HepG2 (cell line): ENCODE measurements around the gene DAB1. TPM values are rescaled to one million over a fixed set of nuclear protein-coding genes. Genes with fewer than 3 reads are reported as not detected.

ENCODE experiments used
- CC2D1A ChIP-seq: sonication (generic); formaldehyde crosslinking; IDR thresholded peaks from 2 replicates; pipeline ENCODE4 v1.8.1; 2023; ENCODE audit warnings: mild to moderate bottlenecking, missing genetic modification reagents
- DMTF1 ChIP-seq: sonication (generic); formaldehyde crosslinking; IDR thresholded peaks from 2 replicates; pipeline ENCODE4 v1.4.0; 2020; ENCODE audit warnings: mild to moderate bottlenecking, missing genetic modification reagents
- GATAD2A ChIP-seq: IDR thresholded peaks from 2 replicates; pipeline ENCODE4 v1.6.1; 2016
- HNF4G ChIP-seq, 2 experiments: sonication (generic) in 1 of 2; formaldehyde crosslinking in 1 of 2; IDR thresholded peaks; 2 replicates each; pipeline versions ENCODE4 v1.4.0 to v1.6.1; 2011 to 2020; ENCODE audit warnings: borderline replicate concordance in 2 of 2, low read depth in 2 of 2, mild to moderate bottlenecking in 2 of 2, low read length in 1 of 2, missing genetic modification reagents in 1 of 2, moderate library complexity in 1 of 2
- HNRNPUL1 ChIP-seq: fragments of 200-400 bp; formaldehyde crosslinking; IDR thresholded peaks from 2 replicates; pipeline ENCODE4 v1.6.1; 2017; ENCODE audit warnings: low read depth, mild to moderate bottlenecking, low read length, moderate library complexity
- JUND ChIP-seq: sonication (generic); formaldehyde crosslinking; IDR thresholded peaks from 2 replicates; pipeline ENCODE4 v1.8.0; 2022; ENCODE audit warnings: mild to moderate bottlenecking, missing genetic modification reagents
- KAT2B ChIP-seq: fragments of 150-350 bp; IDR thresholded peaks from 2 replicates; pipeline ENCODE4 v1.6.1; 2014; ENCODE audit warnings: low read depth, low read length, borderline replicate concordance
- KMT2B ChIP-seq: IDR thresholded peaks from 2 replicates; pipeline ENCODE4 v1.6.1; 2016; ENCODE audit warnings: missing genetic modification reagents, missing compliant biosample characterization
- MTA3 ChIP-seq: sonication (generic); formaldehyde crosslinking; IDR thresholded peaks from 2 replicates; pipeline ENCODE4 v1.4.0; 2020; ENCODE audit warnings: missing genetic modification reagents
- PHF8 ChIP-seq: sonication (generic); formaldehyde crosslinking; IDR thresholded peaks from 2 replicates; pipeline ENCODE4 v1.5.0; 2020; ENCODE audit warnings: missing genetic modification reagents
- RBFOX2 ChIP-seq: fragments of 200-400 bp; formaldehyde crosslinking; IDR thresholded peaks from 2 replicates; pipeline ENCODE4 v1.6.1; 2017; ENCODE audit warnings: low read depth, mild to moderate bottlenecking, low read length
- SNRNP70 ChIP-seq: fragments of 200-400 bp; formaldehyde crosslinking; IDR thresholded peaks from 2 replicates; pipeline ENCODE4 v1.6.1; 2017; ENCODE audit warnings: mild to moderate bottlenecking, low read depth, low read length, moderate library complexity
- ZBTB7B ChIP-seq: sonication (generic); formaldehyde crosslinking; IDR thresholded peaks from 2 replicates; pipeline ENCODE4 v1.4.0; 2020; ENCODE audit warnings: missing genetic modification reagents
- ZFP41 ChIP-seq: sonication (generic); formaldehyde crosslinking; IDR thresholded peaks from 2 replicates; pipeline ENCODE4 v1.4.0; 2020; ENCODE audit warnings: mild to moderate bottlenecking, missing genetic modification reagents, borderline replicate concordance
- ZMYM3 ChIP-seq: sonication (generic); formaldehyde crosslinking; IDR thresholded peaks from 2 replicates; pipeline ENCODE4 v1.5.1; 2020; ENCODE audit warnings: mild to moderate bottlenecking, missing genetic modification reagents
- ZNF234 ChIP-seq: sonication (generic); formaldehyde crosslinking; conservative IDR thresholded peaks from 2 replicates; pipeline ENCODE4 v1.5.1; 2020; ENCODE audit warnings: mild to moderate bottlenecking, missing genetic modification reagents
- ZNF772 ChIP-seq: sonication (generic); formaldehyde crosslinking; IDR thresholded peaks from 2 replicates; pipeline ENCODE4 v1.5.0; 2020; ENCODE audit warnings: mild to moderate bottlenecking, missing genetic modification reagents
- ZNF839 ChIP-seq: sonication (generic); formaldehyde crosslinking; IDR thresholded peaks from 2 replicates; pipeline ENCODE4 v1.4.0; 2020; ENCODE audit warnings: missing genetic modification reagents, mild to moderate bottlenecking, borderline replicate concordance
- polyA plus RNA-seq, 8 experiments: library from polyadenylated mRNA; depleted of rRNA in 3 of 8; stranded (reverse) in 7 of 8; unstranded in 1 of 8; fragments of >200 nt; fragmentation: Illumina TruSeq in 4 of 8; extraction: Trizol in 4 of 8; gene quantifications; 2 replicates each; pipeline versions ENCODE4 v1.2.1 to v1.2.3, GENCODE V29; 2011 to 2016; ENCODE audit warnings: low read depth in 4 of 8, missing spikeins in 1 of 8, mixed read lengths in 1 of 8; ENCODE audit not compliant: insufficient read depth in 1 of 8
- total RNA-seq, 5 experiments: library from RNA; depleted of rRNA; stranded (reverse); fragments of >200 nt; fragmentation: Illumina TruSeq; extraction: Trizol; gene quantifications; 2 replicates each; pipeline ENCODE4 v1.2.3, GENCODE V29; 2016; ENCODE audit warnings: low read depth in 1 of 5
- TF ChIP-seq, protein P1 (sequence below): sonication (generic); formaldehyde crosslinking; IDR thresholded peaks from 2 replicates; pipeline ENCODE4 v1.5.0; 2020; ENCODE audit warnings: mild to moderate bottlenecking, missing genetic modification reagents, borderline replicate concordance

DAB1 gene
- total and polyA plus RNA-seq, 2 of the 13 experiments (the other 11 are each of a cell fraction or from before 2014, with no cell fraction given) = 0.04 to 0.13 TPM

- TF ChIP-seq JUND = no peak
- TF ChIP-seq ZFP41 (CRISPR knock-in tag) = no peak
- TF ChIP-seq ZNF234 = no peak
- peak; percentile 45 for TF ChIP-seq GATAD2A (CRISPR knock-in tag)
- TF ChIP-seq SNRNP70 = no peak
- no peak for TF ChIP-seq KAT2B
- TF ChIP-seq CC2D1A (CRISPR knock-in tag) = no peak
- no peak for TF ChIP-seq MTA3 (CRISPR knock-in tag)
- TF ChIP-seq, protein P1, sequence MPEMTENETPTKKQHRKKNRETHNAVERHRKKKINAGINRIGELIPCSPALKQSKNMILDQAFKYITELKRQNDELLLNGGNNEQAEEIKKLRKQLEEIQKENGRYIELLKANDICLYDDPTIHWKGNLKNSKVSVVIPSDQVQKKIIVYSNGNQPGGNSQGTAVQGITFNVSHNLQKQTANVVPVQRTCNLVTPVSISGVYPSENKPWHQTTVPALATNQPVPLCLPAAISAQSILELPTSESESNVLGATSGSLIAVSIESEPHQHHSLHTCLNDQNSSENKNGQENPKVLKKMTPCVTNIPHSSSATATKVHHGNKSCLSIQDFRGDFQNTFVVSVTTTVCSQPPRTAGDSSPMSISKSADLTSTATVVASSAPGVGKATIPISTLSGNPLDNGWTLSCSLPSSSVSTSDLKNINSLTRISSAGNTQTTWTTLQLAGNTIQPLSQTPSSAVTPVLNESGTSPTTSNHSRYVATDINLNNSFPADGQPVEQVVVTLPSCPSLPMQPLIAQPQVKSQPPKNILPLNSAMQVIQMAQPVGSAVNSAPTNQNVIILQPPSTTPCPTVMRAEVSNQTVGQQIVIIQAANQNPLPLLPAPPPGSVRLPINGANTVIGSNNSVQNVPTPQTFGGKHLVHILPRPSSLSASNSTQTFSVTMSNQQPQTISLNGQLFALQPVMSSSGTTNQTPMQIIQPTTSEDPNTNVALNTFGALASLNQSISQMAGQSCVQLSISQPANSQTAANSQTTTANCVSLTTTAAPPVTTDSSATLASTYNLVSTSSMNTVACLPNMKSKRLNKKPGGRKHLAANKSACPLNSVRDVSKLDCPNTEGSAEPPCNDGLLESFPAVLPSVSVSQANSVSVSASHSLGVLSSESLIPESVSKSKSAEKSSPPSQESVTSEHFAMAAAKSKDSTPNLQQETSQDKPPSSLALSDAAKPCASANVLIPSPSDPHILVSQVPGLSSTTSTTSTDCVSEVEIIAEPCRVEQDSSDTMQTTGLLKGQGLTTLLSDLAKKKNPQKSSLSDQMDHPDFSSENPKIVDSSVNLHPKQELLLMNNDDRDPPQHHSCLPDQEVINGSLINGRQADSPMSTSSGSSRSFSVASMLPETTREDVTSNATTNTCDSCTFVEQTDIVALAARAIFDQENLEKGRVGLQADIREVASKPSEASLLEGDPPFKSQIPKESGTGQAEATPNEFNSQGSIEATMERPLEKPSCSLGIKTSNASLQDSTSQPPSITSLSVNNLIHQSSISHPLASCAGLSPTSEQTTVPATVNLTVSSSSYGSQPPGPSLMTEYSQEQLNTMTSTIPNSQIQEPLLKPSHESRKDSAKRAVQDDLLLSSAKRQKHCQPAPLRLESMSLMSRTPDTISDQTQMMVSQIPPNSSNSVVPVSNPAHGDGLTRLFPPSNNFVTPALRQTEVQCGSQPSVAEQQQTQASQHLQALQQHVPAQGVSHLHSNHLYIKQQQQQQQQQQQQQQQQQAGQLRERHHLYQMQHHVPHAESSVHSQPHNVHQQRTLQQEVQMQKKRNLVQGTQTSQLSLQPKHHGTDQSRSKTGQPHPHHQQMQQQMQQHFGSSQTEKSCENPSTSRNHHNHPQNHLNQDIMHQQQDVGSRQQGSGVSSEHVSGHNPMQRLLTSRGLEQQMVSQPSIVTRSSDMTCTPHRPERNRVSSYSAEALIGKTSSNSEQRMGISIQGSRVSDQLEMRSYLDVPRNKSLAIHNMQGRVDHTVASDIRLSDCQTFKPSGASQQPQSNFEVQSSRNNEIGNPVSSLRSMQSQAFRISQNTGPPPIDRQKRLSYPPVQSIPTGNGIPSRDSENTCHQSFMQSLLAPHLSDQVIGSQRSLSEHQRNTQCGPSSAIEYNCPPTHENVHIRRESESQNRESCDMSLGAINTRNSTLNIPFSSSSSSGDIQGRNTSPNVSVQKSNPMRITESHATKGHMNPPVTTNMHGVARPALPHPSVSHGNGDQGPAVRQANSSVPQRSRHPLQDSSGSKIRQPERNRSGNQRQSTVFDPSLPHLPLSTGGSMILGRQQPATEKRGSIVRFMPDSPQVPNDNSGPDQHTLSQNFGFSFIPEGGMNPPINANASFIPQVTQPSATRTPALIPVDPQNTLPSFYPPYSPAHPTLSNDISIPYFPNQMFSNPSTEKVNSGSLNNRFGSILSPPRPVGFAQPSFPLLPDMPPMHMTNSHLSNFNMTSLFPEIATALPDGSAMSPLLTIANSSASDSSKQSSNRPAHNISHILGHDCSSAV (CRISPR knock-in tag) = no peak
- TF ChIP-seq PHF8 = 0 out of 2 replicates have a peak, but pooled peaks have one; percentile 14
- TF ChIP-seq HNRNPUL1 = no peak
- peak; percentile 83 for TF ChIP-seq ZBTB7B (CRISPR knock-in tag)
- TF ChIP-seq ZMYM3 (CRISPR knock-in tag) = peak; percentile 64; the same call in 1 of the 2 replicates
- no peak for TF ChIP-seq ZNF839 (CRISPR knock-in tag)
- TF ChIP-seq HNF4G (IDR thresholded peaks at IDR 0.05; ENCODE audit: borderline replicate concordance, low read depth, low read length) = peak; percentile 76
- no peak for TF ChIP-seq HNF4G (CRISPR knock-in tag; IDR thresholded peaks at IDR 0.05; ENCODE audit: borderline replicate concordance, low read depth)
- TF ChIP-seq ZNF772 (CRISPR knock-in tag) = no peak
- no peak for TF ChIP-seq KMT2B
- no peak for TF ChIP-seq RBFOX2
- no peak for TF ChIP-seq DMTF1 (CRISPR knock-in tag)
- TF ChIP-seq, all 625 proteins: peak for 50
Measured at GRCh38 chr1:57060451-57060850, 363.4 kb downstream of the DAB1 start (continued).
